Stimulated activated CD8-positive, alpha-beta memory T cell treated with anti-CD3 and anti-CD28 coated beads, Interleukin-7, amount 100 ng/mL, for 1 hour (primary cell): ENCODE results near the gene CTSC.
"Not testable (repeated sequence)": the region's sequence is repeated elsewhere in the genome, so short reads cannot be mapped to it uniquely, and the experiment has no call there.

Source experiments
- DNase-seq, 2 donors: peaks; one replicate each; pipeline ENCODE4 v3.0.0-alpha.2; 2020; ENCODE audit warnings: low read depth in 2 of 2

Gene CTSC

GRCh38 chr11:88282747-88283515 lies 54.6 kb downstream of the CTSC start:
- DNase-seq: no peak

GRCh38 chr11:88281317-88281712 lies 56.2 kb downstream of the CTSC start:
- no peak for DNase-seq

- DNase-seq: no peak
These were observed 56.7 kb downstream of the CTSC start for GRCh38 chr11:88280673-88281316.

GRCh38 chr11:88277349-88277915 lies 60.1 kb downstream of the CTSC start:
- no peak for DNase-seq

GRCh38 chr11:88275636-88276035 lies 61.9 kb downstream of the CTSC start:
- DNase-seq: no peak

GRCh38 chr11:88266919-88267318 lies 70.6 kb downstream of the CTSC start:
- DNase-seq: no peak

- no peak for DNase-seq
These were observed 71.4 kb downstream of the CTSC start for GRCh38 chr11:88266157-88266556.

GRCh38 chr11:88259431-88259830 lies 78.1 kb downstream of the CTSC start:
- DNase-seq: no peak

GRCh38 chr11:88252208-88252607 lies 85.3 kb downstream of the CTSC start:
- no peak for DNase-seq

GRCh38 chr11:88250566-88251242 lies 86.8 kb downstream of the CTSC start:
- DNase-seq: no peak

- no peak for DNase-seq
These were observed 87.8 kb downstream of the CTSC start for GRCh38 chr11:88249706-88250105.

- DNase-seq: no peak
These were observed 90.8 kb downstream of the CTSC start for GRCh38 chr11:88246696-88247095.

GRCh38 chr11:88245576-88245975 lies 92.0 kb downstream of the CTSC start:
- not testable (repeated sequence) for DNase-seq
